Activated CD4-positive, alpha-beta T cell treated with anti-CD3 and anti-CD28 coated beads, Interleukin-2, amount 50 U/mL, for 16 hours (primary cell): Measurements from ENCODE around the gene ACTN4.

Source experiments
- DNase-seq: peaks from one replicate; pipeline ENCODE4 v3.0.0-alpha.2; 2020

ACTN4 gene

GRCh38 chr19:38774181-38774950 lies 126.9 kb downstream of the ACTN4 start:
- no peak for DNase-seq

GRCh38 chr19:38778733-38779132 lies 131.3 kb downstream of the ACTN4 start:
- DNase-seq: no peak

DNA sequence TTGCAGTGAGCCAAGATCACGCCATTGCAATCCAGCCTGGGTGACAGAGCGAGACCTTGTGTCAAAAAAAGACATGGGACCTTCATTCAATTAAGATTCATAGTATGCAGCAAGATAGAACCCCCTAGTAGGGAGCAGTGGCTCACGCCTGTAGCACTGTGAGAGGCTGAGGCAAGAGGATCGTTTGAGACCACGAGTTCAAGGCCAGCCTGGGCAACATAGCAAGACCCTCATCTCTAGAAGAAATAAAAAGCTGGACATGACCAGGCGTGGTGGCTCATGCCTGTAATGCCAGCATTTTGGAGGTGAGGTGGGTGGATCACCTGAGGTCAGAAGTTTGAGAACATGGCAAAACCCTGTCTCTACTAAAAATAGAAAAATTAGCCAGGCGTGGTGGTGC lies 133.0 kb downstream of the ACTN4 start:
- no peak for DNase-seq

GRCh38 chr19:38781058-38781457 lies 133.6 kb downstream of the ACTN4 start:
- DNase-seq: no peak
